GM19099 (cell line): ENCODE measurements around the gene FEN1.

ENCODE experiments used
- POLR2A ChIP-seq: IDR thresholded peaks from 3 replicates; pipeline ENCODE4 v1.6.1; 2011; ENCODE audit warnings: low read depth; ENCODE audit not compliant: insufficient read length; ENCODE audit errors: extremely low read depth

Gene FEN1

GRCh38 chr11:61766353-61766841 lies 26.3 kb upstream of the FEN1 start:
- no peak for TF ChIP-seq POLR2A

GRCh38 chr11:61768376-61769076 lies 24.2 kb upstream of the FEN1 start:
- TF ChIP-seq POLR2A: no peak

GRCh38 chr11:61769169-61769920 lies 23.4 kb upstream of the FEN1 start:
- no peak for TF ChIP-seq POLR2A

- TF ChIP-seq POLR2A: no peak
These were observed 22.6 kb upstream of the FEN1 start for GRCh38 chr11:61769946-61770683.

- TF ChIP-seq POLR2A: no peak
These were observed 21.4 kb upstream of the FEN1 start for GRCh38 chr11:61771195-61771894.

- TF ChIP-seq POLR2A: no peak
These were observed 20.7 kb upstream of the FEN1 start for GRCh38 chr11:61771985-61772455.

GRCh38 chr11:61773356-61773755 lies 19.4 kb upstream of the FEN1 start:
- TF ChIP-seq POLR2A: no peak

GRCh38 chr11:61773809-61774208 lies 18.9 kb upstream of the FEN1 start:
- TF ChIP-seq POLR2A: no peak

GRCh38 chr11:61774411-61774810 lies 18.3 kb upstream of the FEN1 start:
- TF ChIP-seq POLR2A: no peak

GRCh38 chr11:61775106-61775505 lies 17.6 kb upstream of the FEN1 start:
- no peak for TF ChIP-seq POLR2A

GRCh38 chr11:61775606-61776554 lies 16.8 kb upstream of the FEN1 start:
- no peak for TF ChIP-seq POLR2A

- no peak for TF ChIP-seq POLR2A
These were observed 16.1 kb upstream of the FEN1 start for GRCh38 chr11:61776561-61777075.
